Breast epithelium (tissue), 3 donors: ENCODE data around the gene CERKL.

Source experiments
- CTCF ChIP-seq, 3 donors: fragments of 450-650 bp; IDR thresholded peaks; one replicate each; pipeline ENCODE4 v1.5.1; 2016 to 2017; ENCODE audit warnings: antibody characterized with exemption in 3 of 3, mild to moderate bottlenecking in 3 of 3, moderate library complexity in 3 of 3
- POLR2A ChIP-seq: fragments of 450-650 bp; IDR thresholded peaks from one replicate; pipeline ENCODE4 v1.6.1; 2016; ENCODE audit warnings: antibody characterized with exemption, mild to moderate bottlenecking, moderate library complexity
- POLR2AphosphoS5 ChIP-seq, 3 donors: sonication (generic); formaldehyde crosslinking; IDR thresholded peaks; one replicate each; pipeline ENCODE4 v1.6.1; 2017; ENCODE audit warnings: antibody characterized with exemption in 3 of 3

DNA sequence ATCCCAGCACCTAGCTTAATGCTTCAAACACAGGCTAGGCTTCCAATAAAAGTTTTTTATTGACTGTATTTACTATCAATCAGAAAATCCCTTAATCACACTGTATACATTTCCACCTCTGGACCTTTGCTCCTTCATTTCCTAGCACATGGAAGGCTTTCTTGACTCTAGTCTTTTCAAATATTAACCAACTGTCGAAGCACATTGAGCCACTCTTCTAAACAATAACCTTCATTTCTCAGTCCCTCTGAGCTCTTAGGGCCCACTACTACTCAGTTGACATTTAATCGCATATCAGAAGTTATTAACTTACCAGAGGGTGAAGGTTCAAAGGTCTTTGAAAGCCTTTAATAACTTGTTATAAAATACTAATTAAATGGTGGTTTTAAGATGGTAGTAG, 37.4 kb downstream of the CERKL start:
- no peak for TF ChIP-seq CTCF (IDR thresholded peaks at IDR 0.05)
- TF ChIP-seq POLR2A = no peak
- no peak for TF ChIP-seq POLR2AphosphoS5 (IDR thresholded peaks at IDR 0.05)
